Endodermal cell (in vitro differentiated cells): Measurements from ENCODE around the gene PPP1R26. TPM values are rescaled to one million over a fixed set of nuclear protein-coding genes. Genes with fewer than 3 reads are reported as not detected.

Experiments used
- DNase-seq: peaks from one replicate; pipeline ENCODE4 v3.0.0-alpha.2; 2017
- H3K27ac ChIP-seq: 2 replicates; pipeline ENCODE4 v1.5.1; 2013; ENCODE audit warnings: mild to moderate bottlenecking, low read depth, low read length, moderate library complexity
- H3K27me3 ChIP-seq: 2 replicates; pipeline ENCODE4 v1.6.1; 2013; ENCODE audit warnings: mild to moderate bottlenecking, low read length, moderate library complexity; ENCODE audit not compliant: insufficient read depth, control insufficient read depth, poor library complexity, severe bottlenecking
- H3K36me3 ChIP-seq: 2 replicates; pipeline ENCODE4 v1.7.0; 2013; ENCODE audit warnings: mild to moderate bottlenecking, low read length, moderate library complexity; ENCODE audit not compliant: control insufficient read depth, insufficient read depth
- H3K4me1 ChIP-seq: one replicate; pipeline ENCODE4 v1.7.0; 2013; ENCODE audit warnings: low read length; ENCODE audit not compliant: control insufficient read depth, insufficient read depth
- H3K4me3 ChIP-seq: 2 replicates; pipeline ENCODE4 v1.5.1; 2013; ENCODE audit warnings: mild to moderate bottlenecking, low read length, moderate library complexity
- H3K9ac ChIP-seq: 2 replicates; pipeline ENCODE4 v1.6.1; 2013; ENCODE audit warnings: mild to moderate bottlenecking, low read length, moderate library complexity; ENCODE audit not compliant: poor library complexity, severe bottlenecking; ENCODE audit errors: extremely low read depth
- H3K9me3 ChIP-seq: 2 replicates; pipeline ENCODE4 v1.6.1; 2013; ENCODE audit warnings: mild to moderate bottlenecking, low read length, moderate library complexity; ENCODE audit not compliant: control insufficient read depth
- H3K27ac Mint-ChIP-seq: 2 replicates; pipeline ENCODE4 v1.8.0; 2020; ENCODE audit warnings: mixed read lengths
- H3K27me3 Mint-ChIP-seq: 2 replicates; pipeline ENCODE4 v1.8.0; 2021; ENCODE audit warnings: mild to moderate bottlenecking, mixed read lengths; ENCODE audit not compliant: insufficient read depth
- H3K36me3 Mint-ChIP-seq: 2 replicates; pipeline ENCODE4 v1.8.0; 2020; ENCODE audit warnings: low read depth, mixed read lengths
- H3K4me1 Mint-ChIP-seq: 2 replicates; pipeline ENCODE4 v1.8.0; 2020; ENCODE audit warnings: mixed read lengths
- H3K4me3 Mint-ChIP-seq: 2 replicates; pipeline ENCODE4 v1.8.0; 2020; ENCODE audit warnings: mild to moderate bottlenecking, moderate library complexity, mixed read lengths
- H3K9me3 Mint-ChIP-seq: 2 replicates; pipeline ENCODE4 v1.8.0; 2020; ENCODE audit warnings: mild to moderate bottlenecking, mixed read lengths
- WGBS, 2 experiments: methylation state at CpG; one replicate each; pipeline versions ENCODE4 v1.1.5 to v1.1.7; 2013; ENCODE audit warnings: missing lambda C conversion rate in 2 of 2, mixed read lengths in 1 of 2; ENCODE audit not compliant: insufficient coverage in 1 of 2, insufficient read length in 1 of 2; 5-methylcytosine and 5-hydroxymethylcytosine counted together
- total RNA-seq, 2 donors: library from RNA; stranded (reverse); fragmentation: NEBNext Ultra II Directional in 1 of 2; extraction: Animal tissue kit (Norgen Biotek cat#: 25700) in 1 of 2; gene quantifications; 2 replicates in 1 of 2; 3 replicates in 1 of 2; pipeline ENCODE4 v1.2.1, GENCODE V29; 2021
- TF ChIP-seq, protein P1 (sequence below): fragments of 200-600 bp; sonication (generic); conservative IDR thresholded peaks from 2 replicates; pipeline ENCODE4 v1.5.0; 2021; ENCODE audit warnings: antibody characterized with exemption, mild to moderate bottlenecking

Gene PPP1R26
- total RNA-seq, 2 donors from 2014 or later, result 43.2 to 54.5 TPM

- no peaks in the 10 kb centered on the region for H3K27me3 Mint-ChIP-seq
- Histone ChIP-seq H3K9me3 (no peaks in the 10 kb centered on the region), H3K36me3 (peaks cover 4% of the 10 kb centered on the region), H3K9ac (no peak overlapping the region), H3K4me1 (no peaks in the 10 kb centered on the region), H3K4me3 (no peak overlapping the region), H3K27me3 (no peaks in the 10 kb centered on the region), H3K27ac (no peak overlapping the region)
- no peak overlapping the region for H3K27ac Mint-ChIP-seq
- no peaks in the 10 kb centered on the region for H3K9me3 Mint-ChIP-seq
- no peak for DNase-seq
- no peak overlapping the region for H3K4me3 Mint-ChIP-seq
- TF ChIP-seq, protein P1, sequence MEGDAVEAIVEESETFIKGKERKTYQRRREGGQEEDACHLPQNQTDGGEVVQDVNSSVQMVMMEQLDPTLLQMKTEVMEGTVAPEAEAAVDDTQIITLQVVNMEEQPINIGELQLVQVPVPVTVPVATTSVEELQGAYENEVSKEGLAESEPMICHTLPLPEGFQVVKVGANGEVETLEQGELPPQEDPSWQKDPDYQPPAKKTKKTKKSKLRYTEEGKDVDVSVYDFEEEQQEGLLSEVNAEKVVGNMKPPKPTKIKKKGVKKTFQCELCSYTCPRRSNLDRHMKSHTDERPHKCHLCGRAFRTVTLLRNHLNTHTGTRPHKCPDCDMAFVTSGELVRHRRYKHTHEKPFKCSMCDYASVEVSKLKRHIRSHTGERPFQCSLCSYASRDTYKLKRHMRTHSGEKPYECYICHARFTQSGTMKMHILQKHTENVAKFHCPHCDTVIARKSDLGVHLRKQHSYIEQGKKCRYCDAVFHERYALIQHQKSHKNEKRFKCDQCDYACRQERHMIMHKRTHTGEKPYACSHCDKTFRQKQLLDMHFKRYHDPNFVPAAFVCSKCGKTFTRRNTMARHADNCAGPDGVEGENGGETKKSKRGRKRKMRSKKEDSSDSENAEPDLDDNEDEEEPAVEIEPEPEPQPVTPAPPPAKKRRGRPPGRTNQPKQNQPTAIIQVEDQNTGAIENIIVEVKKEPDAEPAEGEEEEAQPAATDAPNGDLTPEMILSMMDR, result no peak
- H3K4me1 Mint-ChIP-seq, result no peaks in the 10 kb centered on the region
- WGBS, 2 experiments, result 93 to 94% methylated on average over 19 to 27 of the region's 27 CpGs
- H3K36me3 Mint-ChIP-seq, result peaks cover 12% of the 10 kb centered on the region
Observed at GRCh38 chr9:135492886-135493669, 13.5 kb downstream of the PPP1R26 start.

DNA sequence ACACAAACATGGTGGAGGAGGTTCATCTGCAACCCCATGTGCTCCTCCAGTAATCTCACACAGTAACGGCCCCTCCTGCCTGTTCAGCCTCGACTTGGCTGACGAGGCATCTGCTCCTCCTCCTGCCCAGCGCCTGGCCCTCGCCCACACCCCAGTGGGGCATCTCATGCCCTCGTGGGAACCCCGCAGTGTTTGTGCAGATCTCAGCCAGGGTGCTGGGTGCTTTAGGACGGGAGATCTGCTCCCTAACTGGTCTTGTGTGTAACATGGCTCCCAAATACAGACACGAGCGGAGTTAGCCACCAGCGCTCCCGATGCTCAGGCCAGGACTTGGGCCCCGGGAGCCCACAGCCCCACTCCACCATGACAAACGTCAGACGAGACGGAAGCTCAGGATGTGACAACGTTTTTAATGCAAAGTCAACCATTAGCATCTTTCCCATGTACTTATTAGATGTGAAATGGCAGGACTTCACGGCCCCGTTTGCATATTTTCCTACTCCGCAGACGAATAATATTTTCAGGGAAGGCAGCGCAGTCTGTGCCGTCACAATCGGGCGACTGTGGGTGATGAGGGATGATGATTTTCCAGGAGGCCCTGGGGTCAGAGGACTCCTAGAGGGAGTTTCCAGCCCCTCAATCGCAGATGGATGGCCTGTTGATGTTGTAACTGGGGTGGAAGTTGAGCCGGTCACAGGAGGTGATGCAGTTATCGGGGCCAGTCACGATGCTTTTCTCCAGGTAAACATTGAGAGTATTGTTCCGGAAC, 15.4 kb downstream of the PPP1R26 start:
- no peak overlapping the region for H3K4me3 ChIP-seq
- Mint-ChIP-seq H3K4me3 (no peak overlapping the region), H3K27me3 (peaks cover 7% of the 10 kb centered on the region), H3K36me3 (no peaks in the 10 kb centered on the region), H3K4me1 (peaks cover 4% of the 10 kb centered on the region), H3K27ac (no peak overlapping the region), H3K9me3 (no peaks in the 10 kb centered on the region)
- no peaks in the 10 kb centered on the region for H3K27me3 ChIP-seq
- H3K36me3 ChIP-seq, result no peaks in the 10 kb centered on the region
- 90 to 91% methylated on average over 28 to 30 of the region's 30 CpGs for WGBS, 2 experiments
- H3K9ac ChIP-seq, result no peak overlapping the region
- TF ChIP-seq, protein P1, result no peak
- H3K9me3 ChIP-seq, result no peaks in the 10 kb centered on the region
- H3K4me1 ChIP-seq, result no peaks in the 10 kb centered on the region
- H3K27ac ChIP-seq, result no peak overlapping the region
- DNase-seq, result no peak

- Mint-ChIP-seq H3K27me3 (peaks cover 7% of the 10 kb centered on the region), H3K36me3 (peaks cover 16% of the 10 kb centered on the region), H3K9me3 (no peaks in the 10 kb centered on the region), H3K4me3 (peak overlapping the region; percentile 83), H3K4me1 (peaks cover 8% of the 10 kb centered on the region), H3K27ac (no peak overlapping the region)
- DNase-seq, result no peak
- Histone ChIP-seq H3K36me3 (peaks cover 19% of the 10 kb centered on the region), H3K27me3 (no peaks in the 10 kb centered on the region), H3K4me3 (peak overlapping the region; percentile 84), H3K4me1 (peaks cover 7% of the 10 kb centered on the region), H3K27ac (no peak overlapping the region), H3K9ac (no peak overlapping the region), H3K9me3 (no peaks in the 10 kb centered on the region)
- 92 to 93% methylated on average over 13 to 15 of the region's 15 CpGs for WGBS, 2 experiments
- TF ChIP-seq, protein P1, result no peak
Observed at GRCh38 chr9:135498381-135499126, 19.0 kb downstream of the PPP1R26 start.
